GM18519 (cell line): Measurements from ENCODE around the gene HIVEP3.

Experiments used
- ATAC-seq: cut with Tn5 transposase; IDR thresholded peaks from one replicate; pipeline ENCODE4 v1.9.1; 2021; ENCODE audit warnings: mild to moderate bottlenecking, moderate library complexity; ENCODE audit not compliant: unreplicated experiment, low FRiP score

Gene HIVEP3

DNA sequence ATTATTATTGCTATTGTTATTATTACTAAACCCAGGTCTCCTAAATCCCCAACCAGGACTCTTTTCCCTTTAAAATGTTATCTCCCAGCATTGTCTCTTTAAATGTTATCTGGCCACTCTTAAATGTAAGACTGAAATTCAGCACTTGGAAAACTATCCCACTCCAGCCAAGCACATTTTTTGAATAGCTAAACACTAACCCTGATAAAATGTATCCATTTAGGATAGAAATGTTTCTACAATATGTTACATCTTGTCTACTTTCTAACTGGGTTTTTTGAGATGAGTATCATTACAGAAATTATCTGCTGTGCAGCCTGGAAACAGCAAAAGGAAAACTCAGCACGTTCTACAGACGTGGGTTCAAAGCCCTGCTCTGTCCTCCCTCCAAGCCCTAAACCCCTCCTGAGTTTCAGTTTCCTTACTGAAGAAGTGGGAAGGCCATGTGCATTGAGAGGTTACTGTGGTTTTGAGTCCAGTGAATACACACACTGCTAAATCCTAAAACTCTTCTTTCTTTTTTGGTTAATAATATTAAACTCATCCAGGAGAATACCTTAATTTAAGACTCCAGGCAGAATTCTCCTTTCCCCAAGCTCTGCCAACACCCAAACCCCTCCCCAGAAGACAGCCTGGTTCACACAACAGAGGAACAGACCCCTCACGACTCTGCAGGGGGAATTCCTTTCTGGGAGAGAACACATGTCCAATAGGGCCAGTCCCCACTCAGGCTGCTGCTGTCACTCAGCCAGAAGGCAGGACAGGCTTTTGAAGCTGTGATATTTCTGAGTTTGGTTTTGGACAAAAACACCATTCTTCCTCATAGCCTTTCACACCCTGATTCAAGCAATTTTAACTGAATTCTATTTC lies 41.9 kb downstream of the HIVEP3 start:
- ATAC-seq: no peak

- no peak for ATAC-seq
Measured at GRCh38 chr1:41875487-41875886, 43.2 kb downstream of the HIVEP3 start.

DNA sequence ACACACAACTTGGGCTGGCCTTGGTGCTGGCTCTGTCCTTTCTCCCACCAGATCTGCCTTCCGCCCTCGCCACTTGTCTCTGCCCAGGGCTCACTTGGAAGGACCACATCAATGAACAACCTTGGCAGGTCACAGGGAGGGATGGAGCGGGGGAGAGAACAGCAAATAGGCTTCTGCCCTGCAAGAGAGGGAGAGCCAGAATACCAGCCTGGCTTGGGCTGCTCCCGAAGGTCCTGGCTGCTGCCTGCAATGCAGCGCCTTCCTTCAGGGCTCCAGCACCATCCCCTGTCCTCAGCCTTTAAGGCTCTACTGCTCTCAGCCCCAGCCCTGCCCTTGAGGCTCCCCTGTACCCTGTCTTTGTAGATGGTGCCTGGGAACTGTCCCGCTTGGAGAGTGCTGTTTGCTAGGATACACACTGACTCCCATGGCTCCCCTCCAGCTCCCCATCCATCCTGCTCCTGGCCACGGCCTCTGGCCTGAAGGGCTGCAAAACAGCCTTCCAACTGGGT lies 43.8 kb downstream of the HIVEP3 start:
- ATAC-seq: no peak

DNA sequence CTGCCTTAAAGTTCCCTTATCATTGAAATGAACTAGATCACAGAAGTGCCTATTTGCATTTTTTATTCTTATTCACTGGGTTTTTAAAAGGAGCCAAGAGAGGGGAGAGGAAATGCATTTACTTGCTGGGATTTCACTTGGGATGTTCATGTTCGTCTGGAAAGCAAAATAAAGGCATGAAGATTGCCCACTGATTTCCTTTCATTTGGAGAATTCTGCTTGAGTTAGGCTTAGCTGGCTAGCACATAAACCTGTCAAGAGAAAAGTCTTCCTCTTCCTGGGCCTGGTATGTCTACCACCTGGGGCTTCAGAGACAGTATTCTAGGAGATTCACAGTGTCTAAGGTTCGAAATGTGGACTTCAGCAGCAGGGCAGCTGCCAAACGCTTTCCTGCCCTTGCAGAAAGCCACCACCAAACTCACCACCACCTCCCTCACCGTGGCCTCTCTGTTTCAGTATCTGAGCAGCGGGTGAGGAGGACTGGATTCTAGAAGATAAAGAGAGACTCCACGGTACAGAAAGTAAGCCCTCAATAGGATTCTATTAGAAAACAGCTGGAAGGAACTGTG lies 44.5 kb downstream of the HIVEP3 start:
- no peak for ATAC-seq

GRCh38 chr1:41872074-41872473 lies 46.6 kb downstream of the HIVEP3 start:
- ATAC-seq: no peak

DNA sequence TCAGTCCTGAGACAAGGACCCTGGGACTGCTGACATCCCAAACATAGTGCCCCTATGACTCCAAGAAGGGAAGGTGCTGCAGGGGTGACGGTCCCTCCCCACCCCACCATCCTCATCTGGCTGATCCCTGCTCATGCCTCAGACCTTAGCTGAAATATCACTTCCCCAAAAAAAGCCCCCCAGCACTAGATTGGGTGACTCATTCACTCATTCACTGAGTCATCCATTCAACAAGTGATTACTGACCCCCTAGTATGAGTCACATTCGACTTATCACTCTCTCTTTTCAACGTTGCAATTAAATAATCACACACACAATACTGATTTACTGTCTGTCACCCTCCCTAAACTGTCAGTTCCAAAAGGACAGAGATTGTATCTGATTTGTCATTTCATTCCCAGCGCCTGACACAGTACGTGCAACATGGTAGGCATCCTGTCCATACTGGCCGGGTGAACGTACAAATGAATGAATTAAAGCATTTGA lies 48.6 kb downstream of the HIVEP3 start:
- ATAC-seq: no peak

DNA sequence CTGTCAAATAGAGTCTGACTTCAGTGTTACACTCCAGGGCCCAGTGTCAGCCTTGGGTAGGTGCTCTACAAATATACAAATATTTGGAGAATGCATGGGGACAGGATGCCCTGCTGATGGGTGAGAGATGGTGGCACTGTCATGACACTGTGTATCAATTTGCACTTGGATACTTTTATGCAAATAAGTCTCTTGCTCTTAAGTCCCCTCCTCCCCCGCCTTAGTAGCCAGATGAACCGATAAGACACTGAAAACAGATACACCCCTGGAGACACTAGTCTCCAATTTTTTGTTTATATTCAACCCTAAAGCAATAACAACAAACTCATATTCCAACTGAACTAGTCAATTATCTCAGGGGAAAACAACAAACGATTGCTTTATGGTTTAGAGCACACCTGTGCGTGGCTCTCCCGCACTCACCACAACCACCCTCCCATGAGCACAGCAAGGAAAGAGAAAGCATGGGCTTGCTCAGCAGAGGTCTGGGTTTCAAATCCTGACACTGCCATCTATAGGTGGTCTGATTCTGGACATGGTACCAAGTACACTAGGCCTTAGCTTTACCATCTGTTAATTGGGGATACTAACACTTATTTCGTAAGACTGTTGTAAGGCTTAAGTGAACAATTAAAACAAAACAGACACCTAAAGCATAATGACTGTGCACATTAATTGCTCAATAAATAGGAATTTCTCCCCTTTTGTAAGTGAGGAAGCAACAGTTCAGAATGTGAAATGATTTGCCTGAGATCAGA lies 50.3 kb downstream of the HIVEP3 start:
- ATAC-seq: no peak

DNA sequence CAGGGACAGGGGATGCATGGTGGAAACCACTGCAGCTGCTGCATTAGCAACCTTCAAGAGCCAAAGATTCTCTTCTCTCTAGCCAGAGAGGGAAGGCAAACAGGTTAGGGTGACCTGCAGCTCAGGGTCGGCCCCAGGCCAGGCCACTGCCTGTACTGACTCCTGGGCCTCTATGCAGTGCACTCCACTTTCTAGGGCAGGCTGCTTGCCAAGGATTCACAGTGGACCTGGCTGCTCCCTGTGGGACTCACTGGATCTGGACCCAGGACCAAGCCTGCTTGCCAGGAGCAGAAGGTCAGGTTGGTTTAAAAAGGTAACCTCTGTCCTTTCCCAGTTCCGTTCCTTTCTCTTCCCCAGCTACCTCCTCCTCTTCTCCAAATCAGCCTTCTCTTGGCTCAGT lies 52.4 kb downstream of the HIVEP3 start:
- ATAC-seq: no peak

- no peak for ATAC-seq
Measured at GRCh38 chr1:41864471-41865040, 54.2 kb downstream of the HIVEP3 start.

- ATAC-seq: no peak
Measured at GRCh38 chr1:41863718-41864117, 55.0 kb downstream of the HIVEP3 start.

DNA sequence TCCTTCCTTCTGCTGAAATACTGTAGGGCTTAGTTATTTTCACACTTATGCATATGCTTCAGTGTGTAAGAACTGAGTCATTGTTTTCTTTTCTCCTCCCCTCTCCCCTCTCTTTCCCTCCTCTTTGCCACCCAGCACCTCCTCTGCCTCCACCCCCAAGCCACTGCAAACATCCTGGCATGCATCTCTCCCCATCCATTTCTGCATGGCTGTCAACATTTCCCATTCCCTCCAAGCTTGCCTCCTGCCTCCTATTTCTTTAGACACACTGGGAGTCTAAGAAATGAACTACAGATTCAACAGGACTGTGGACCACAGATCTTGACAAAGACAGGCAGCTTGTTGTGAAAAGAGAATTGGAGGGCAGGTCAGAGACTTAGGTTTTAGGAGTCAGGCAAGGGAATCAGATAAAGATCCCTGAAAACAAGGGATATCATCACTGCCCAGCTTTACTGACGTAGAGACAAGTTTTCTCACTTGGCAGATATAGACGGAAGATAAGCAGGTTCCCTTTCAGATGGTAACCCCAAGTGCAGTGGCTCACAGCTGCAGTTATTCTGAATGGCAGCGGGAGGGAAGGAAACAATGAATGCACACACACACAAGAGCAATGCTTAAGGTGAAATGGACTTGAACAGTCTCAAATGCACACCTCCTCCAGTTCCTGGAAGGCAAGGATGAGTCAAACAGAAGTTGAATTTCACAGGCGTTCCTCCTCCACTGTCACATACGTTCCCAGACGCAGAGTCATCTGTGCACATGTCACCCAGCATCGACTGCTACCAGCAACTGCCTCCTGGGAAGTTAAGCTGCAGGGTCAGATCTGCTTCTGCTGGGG lies 56.1 kb downstream of the HIVEP3 start:
- ATAC-seq: no peak

GRCh38 chr1:41861535-41862383 lies 57.0 kb downstream of the HIVEP3 start:
- no peak for ATAC-seq

- ATAC-seq: no peak
Measured at GRCh38 chr1:41860771-41861170, 58.0 kb downstream of the HIVEP3 start.

- ATAC-seq: no peak
Measured at GRCh38 chr1:41860214-41860613, 58.5 kb downstream of the HIVEP3 start.

DNA sequence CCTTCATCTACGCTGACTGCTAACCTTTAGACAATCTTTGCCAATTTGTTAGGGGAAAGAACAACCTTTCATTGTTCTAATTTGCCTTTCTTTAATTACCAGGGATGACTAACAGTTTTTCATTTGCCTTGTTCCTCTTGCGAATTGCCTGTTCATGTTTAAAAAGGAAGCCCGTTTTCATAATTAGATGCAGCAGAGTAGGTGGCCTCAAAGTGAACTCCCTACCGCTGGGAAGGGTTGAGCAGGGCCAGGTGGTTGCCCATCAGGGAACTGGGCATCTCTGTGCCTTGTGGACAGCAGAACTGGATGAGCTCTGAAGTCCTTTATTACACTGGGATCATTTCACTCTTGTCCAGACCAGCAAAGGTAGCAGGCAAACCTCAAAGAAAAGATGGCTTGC lies 59.0 kb downstream of the HIVEP3 start:
- ATAC-seq: no peak

DNA sequence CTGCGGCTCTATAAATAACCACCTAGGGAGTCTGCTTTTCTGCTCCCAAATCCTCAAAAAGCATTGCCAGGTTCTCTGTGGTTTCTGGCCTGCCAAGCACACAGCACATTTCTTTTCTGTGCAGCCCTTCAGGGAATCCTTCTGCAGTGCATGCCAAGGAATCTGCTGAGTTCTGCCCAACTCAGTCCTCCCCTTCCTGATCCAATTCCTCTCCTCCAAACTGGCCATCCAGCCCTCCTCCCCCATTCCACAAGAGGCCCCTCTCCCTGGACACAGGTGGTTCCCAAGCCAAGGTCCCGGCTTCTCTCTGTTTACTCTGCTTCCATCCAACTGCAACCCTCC lies 61.8 kb downstream of the HIVEP3 start:
- ATAC-seq: no peak

- ATAC-seq: no peak
Measured at GRCh38 chr1:41856151-41856943, 62.4 kb downstream of the HIVEP3 start.

- ATAC-seq: no peak
Measured at GRCh38 chr1:41855713-41856112, 63.0 kb downstream of the HIVEP3 start.
